ENCODE results near the gene RINT1.

The RINT1 gene

GRCh38 chr7:105600720-105601550, 68.9 kb downstream of the RINT1 start:
- no peak for DNase-seq

GRCh38 chr7:105602325-105603305, 70.6 kb downstream of the RINT1 start:
- DNase-seq = no peak

- DNase-seq = no peak
Observed at GRCh38 chr7:105610165-105610930, 78.3 kb downstream of the RINT1 start.

- no peak for DNase-seq
Observed at GRCh38 chr7:105611856-105612775, 80.1 kb downstream of the RINT1 start.

GRCh38 chr7:105612806-105613205, 80.8 kb downstream of the RINT1 start:
- DNase-seq = no peak

- DNase-seq = no peak
Observed at GRCh38 chr7:105613611-105614330, 81.8 kb downstream of the RINT1 start.

- no peak for DNase-seq
Observed at GRCh38 chr7:105614341-105614840, 82.4 kb downstream of the RINT1 start.

Measured in NCI-H1417 (cell line).